Measurements from ENCODE around the gene WDR76. TPM values are rescaled to one million over a fixed set of nuclear protein-coding genes. Genes with fewer than 3 reads are reported as not detected.

WDR76 gene
- total and polyA plus RNA-seq, 7 donors, result 1.2 to 11.6 (median 8.9) TPM

- H3K27me3 ChIP-seq, result no peaks in the 10 kb centered on the region
- peak overlapping the region in 1 of 4 donors; percentile 44 for H3K27ac ChIP-seq
- H3K4me3 ChIP-seq, result no peak overlapping the region
- intact Hi-C loops (cut with DNase I), result no loop called here
- H3K4me1 ChIP-seq, result peaks cover 0 to 52% (median 26%) of the 10 kb centered on the region in 4 donors
- TF ChIP-seq POLR2A (IDR thresholded peaks at IDR 0.05), result no peak
- TF ChIP-seq CTCF (IDR thresholded peaks at IDR 0.05), result no peak
- TF ChIP-seq POLR2AphosphoS5 (IDR thresholded peaks at IDR 0.05), result no peak
- TF ChIP-seq EP300 (IDR thresholded peaks at IDR 0.05), result no peak
- no peaks in the 10 kb centered on the region for H3K36me3 ChIP-seq
- DNase-seq, result no peak
- 92 to 94% methylated on average over 4 of the region's 4 CpGs for WGBS, 2 donors
- H3K9me3 ChIP-seq, result no peaks in the 10 kb centered on the region
Observed at GRCh38 chr15:43916326-43916660, 89.5 kb downstream of the WDR76 start.

Small RNA genes lying within 50 kb of the gene (small RNA-seq; reads per million reads assigned to genes)
- gene MIR1282, result 0 reads per million in 3 donors
- 0 reads per million in 3 donors for gene RF00019

Other genes with a start within 250 kb of the WDR76 start
- 10 to 100 TPM in 3 of 4 donors, 1 to 10 TPM in 1; 8.3 to 44.6 (median 18.3) TPM for gene PPIP5K1, start 236.8 kb upstream of the WDR76 start, total RNA-seq
- 10 to 100 TPM in 2 of 3 donors, 1 to 10 TPM in 1; 4.8 to 23.9 (median 13.2) TPM for gene PPIP5K1, start 236.8 kb upstream of the WDR76 start, polyA plus RNA-seq
- gene CKMT1B, start 233.0 kb upstream of the WDR76 start, total RNA-seq, result 1 to 10 TPM in 1 of 4 donors, under 1 TPM in 1, not detected in 2; 0.83 to 1.1 TPM
- 100 to 1,000 TPM in 2 of 3 donors, 10 to 100 TPM in 1; 66.1 to 153 (median 128) TPM for gene CKMT1B, start 233.0 kb upstream of the WDR76 start, polyA plus RNA-seq
- gene STRC, start 208.2 kb upstream of the WDR76 start, total RNA-seq, result under 1 TPM in 3 of 4 donors, not detected in 1; under 0.01 to 0.71 (median 0.68) TPM
- under 1 TPM in 1 of 3 donors, not detected in 2; 0.51 TPM for gene STRC, start 208.2 kb upstream of the WDR76 start, polyA plus RNA-seq
- 1 to 10 TPM; 1.8 to 6.9 (median 5.2) TPM for gene CATSPER2, start 178.2 kb upstream of the WDR76 start, total RNA-seq
- 1 to 10 TPM in 1 of 3 donors, under 1 TPM in 1, not detected in 1; under 0.01 to 3.4 TPM for gene CATSPER2, start 178.2 kb upstream of the WDR76 start, polyA plus RNA-seq
- gene CKMT1A, start 133.1 kb upstream of the WDR76 start, total RNA-seq, result 1 to 10 TPM in 1 of 4 donors, under 1 TPM in 1, not detected in 2; 0.36 to 1.8 TPM
- 100 to 1,000 TPM in 2 of 3 donors, 10 to 100 TPM in 1; 64.3 to 114 (median 105) TPM for gene CKMT1A, start 133.1 kb upstream of the WDR76 start, polyA plus RNA-seq
- 10 to 100 TPM; 62.0 to 66.2 (median 63.4) TPM for gene PDIA3, start 80.6 kb upstream of the WDR76 start, total RNA-seq
- gene PDIA3, start 80.6 kb upstream of the WDR76 start, polyA plus RNA-seq, result 100 to 1,000 TPM in 1 of 3 donors, 10 to 100 TPM in 2; 36.6 to 430 (median 82.5) TPM
- 1 to 10 TPM; 1.9 to 6.4 (median 4.3) TPM for gene ELL3, start 50.0 kb upstream of the WDR76 start, total RNA-seq
- 10 to 100 TPM; 31.1 to 45.8 (median 36.0) TPM for gene ELL3, start 50.0 kb upstream of the WDR76 start, polyA plus RNA-seq
- 100 to 1,000 TPM; 625 to 803 (median 718) TPM for gene SERF2, start 34.7 kb upstream of the WDR76 start, total RNA-seq
- 1,000 to 10,000 TPM; 1,723 to 3,090 (median 2,981) TPM for gene SERF2, start 34.7 kb upstream of the WDR76 start, polyA plus RNA-seq
- gene SERINC4, start 26.8 kb upstream of the WDR76 start, total RNA-seq, result under 1 TPM in 1 of 4 donors, not detected in 3; 0.27 TPM
- under 1 TPM in 2 of 3 donors, not detected in 1; 0.60 to 0.61 TPM for gene SERINC4, start 26.8 kb upstream of the WDR76 start, polyA plus RNA-seq
- 10 to 100 TPM in 2 of 4 donors, 1 to 10 TPM in 2; 3.6 to 22.8 (median 10.4) TPM for gene HYPK, start 26.4 kb upstream of the WDR76 start, total RNA-seq
- gene HYPK, start 26.4 kb upstream of the WDR76 start, polyA plus RNA-seq, result 10 to 100 TPM; 13.8 to 22.2 (median 14.7) TPM
- 10 to 100 TPM; 12.7 to 20.0 (median 15.2) TPM for gene MFAP1, start 2.3 kb upstream of the WDR76 start, total RNA-seq
- gene MFAP1, start 2.3 kb upstream of the WDR76 start, polyA plus RNA-seq, result 10 to 100 TPM; 21.0 to 27.0 (median 22.9) TPM

Measured in sigmoid colon (tissue), 7 donors.